IPS DF 6.9 (cell line): ENCODE measurements around the gene TIGD1.

ENCODE experiments used
- DNase-seq: peaks from one replicate; pipeline ENCODE4 v3.0.0-alpha.2; 2013; ENCODE audit warnings: low read depth, low spot score
- H3K27ac ChIP-seq: one replicate; pipeline ENCODE4 v1.5.1; 2013; ENCODE audit warnings: low read length, control low read depth
- H3K27me3 ChIP-seq: 2 replicates; pipeline ENCODE4 v1.6.1; 2013; ENCODE audit warnings: mild to moderate bottlenecking, low read length; ENCODE audit not compliant: control insufficient read depth, insufficient read depth
- H3K36me3 ChIP-seq: 2 replicates; pipeline ENCODE4 v1.6.1; 2013; ENCODE audit warnings: low read length; ENCODE audit not compliant: control insufficient read depth, insufficient read depth
- H3K4me1 ChIP-seq: 2 replicates; pipeline ENCODE4 v1.6.1; 2013; ENCODE audit warnings: low read length; ENCODE audit not compliant: control insufficient read depth, insufficient read depth
- H3K4me3 ChIP-seq: 2 replicates; pipeline ENCODE4 v1.5.1; 2013; ENCODE audit warnings: mild to moderate bottlenecking, low read length
- H3K9me3 ChIP-seq: 2 replicates; pipeline ENCODE4 v1.6.1; 2013; ENCODE audit warnings: low read length, inconsistent platforms; ENCODE audit not compliant: control insufficient read depth, insufficient read depth
- WGBS: extraction: QIAGEN DNeasy Blood & Tissue Kit; methylation state at CpG from one replicate; pipeline ENCODE4 v1.1.7; 2013; ENCODE audit warnings: mixed read lengths, missing lambda C conversion rate; ENCODE audit not compliant: insufficient read length, insufficient coverage; 5-methylcytosine and 5-hydroxymethylcytosine counted together

Gene TIGD1

GRCh38 chr2:232584238-232584637 is 33.9 kb upstream of the TIGD1 start:
- no CpG with 5 or more reads among the region's 6 CpGs for WGBS
- Histone ChIP-seq H3K4me1 (peaks cover 3% of the 10 kb centered on the region; the same call in 1 of the 2 replicates), H3K4me3 (no peak overlapping the region), H3K36me3 (0 out of 2 replicates have a peak, but pooled peaks cover 3% of the 10 kb centered on the region), H3K9me3 (no peaks in the 10 kb centered on the region), H3K27me3 (no peaks in the 10 kb centered on the region), H3K27ac (no peak overlapping the region)
- no peak for DNase-seq

- Histone ChIP-seq H3K27me3 (no peaks in the 10 kb centered on the region), H3K4me1 (no peaks in the 10 kb centered on the region), H3K4me3 (no peak overlapping the region), H3K9me3 (no peaks in the 10 kb centered on the region), H3K36me3 (peaks cover 3% of the 10 kb centered on the region; the same call in 1 of the 2 replicates), H3K27ac (no peak overlapping the region)
- DNase-seq: no peak
These were observed 31.4 kb upstream of the TIGD1 start for GRCh38 chr2:232581725-232582124.

- Histone ChIP-seq H3K27ac (no peak overlapping the region), H3K4me3 (no peak overlapping the region), H3K36me3 (peaks cover 3% of the 10 kb centered on the region; the same call in 1 of the 2 replicates), H3K4me1 (no peaks in the 10 kb centered on the region), H3K9me3 (no peaks in the 10 kb centered on the region), H3K27me3 (no peaks in the 10 kb centered on the region)
- whole genome bisulfite sequencing: no CpG with 5 or more reads among the region's 6 CpGs
- no peak for DNase-seq
These were observed 30.3 kb upstream of the TIGD1 start for GRCh38 chr2:232580648-232580981.

GRCh38 chr2:232578626-232579025 is 28.3 kb upstream of the TIGD1 start:
- H3K27ac ChIP-seq: no peak overlapping the region
- no peaks in the 10 kb centered on the region for H3K9me3 ChIP-seq
- H3K4me3 ChIP-seq: no peak overlapping the region
- no peaks in the 10 kb centered on the region for H3K4me1 ChIP-seq
- no peak for DNase-seq
- no CpG with 5 or more reads among the region's 2 CpGs for WGBS
- H3K36me3 ChIP-seq: peaks cover 6% of the 10 kb centered on the region; the same call in 1 of the 2 replicates
- no peaks in the 10 kb centered on the region for H3K27me3 ChIP-seq

GRCh38 chr2:232577841-232578240 is 27.5 kb upstream of the TIGD1 start:
- no peaks in the 10 kb centered on the region for H3K27me3 ChIP-seq
- no peak overlapping the region for H3K4me3 ChIP-seq
- no peak for DNase-seq
- no peaks in the 10 kb centered on the region for H3K4me1 ChIP-seq
- no peak overlapping the region for H3K27ac ChIP-seq
- no CpG with 5 or more reads among the region's 2 CpGs for WGBS
- peaks cover 6% of the 10 kb centered on the region; the same call in 1 of the 2 replicates for H3K36me3 ChIP-seq
- no peaks in the 10 kb centered on the region for H3K9me3 ChIP-seq

- DNase-seq: no peak
- Histone ChIP-seq H3K4me3 (no peak overlapping the region), H3K9me3 (no peaks in the 10 kb centered on the region), H3K4me1 (no peaks in the 10 kb centered on the region), H3K27ac (no peak overlapping the region), H3K36me3 (peaks cover 6% of the 10 kb centered on the region; the same call in 1 of the 2 replicates), H3K27me3 (no peaks in the 10 kb centered on the region)
- WGBS: no CpG with 5 or more reads among the region's 2 CpGs
These were observed 26.6 kb upstream of the TIGD1 start for GRCh38 chr2:232576995-232577394.

GRCh38 chr2:232575404-232575746 is 25.0 kb upstream of the TIGD1 start:
- H3K27ac ChIP-seq: no peak overlapping the region
- no CpG with 5 or more reads among the region's 1 CpG for WGBS
- peaks cover 5% of the 10 kb centered on the region; the same call in 1 of the 2 replicates for H3K36me3 ChIP-seq
- no peak for DNase-seq
- H3K4me3 ChIP-seq: no peak overlapping the region
- no peaks in the 10 kb centered on the region for H3K4me1 ChIP-seq
- no peaks in the 10 kb centered on the region for H3K27me3 ChIP-seq
- no peaks in the 10 kb centered on the region for H3K9me3 ChIP-seq

GRCh38 chr2:232574674-232575403 is 24.5 kb upstream of the TIGD1 start:
- H3K36me3 ChIP-seq: peaks cover 8% of the 10 kb centered on the region; the same call in 1 of the 2 replicates

GRCh38 chr2:232573771-232574435 is 23.5 kb upstream of the TIGD1 start:
- WGBS: no CpG with 5 or more reads among the region's 8 CpGs
- Histone ChIP-seq H3K36me3 (peaks cover 12% of the 10 kb centered on the region; the same call in 1 of the 2 replicates), H3K27me3 (no peaks in the 10 kb centered on the region), H3K27ac (no peak overlapping the region), H3K4me1 (no peaks in the 10 kb centered on the region), H3K9me3 (no peaks in the 10 kb centered on the region), H3K4me3 (no peak overlapping the region)
- DNase-seq: no peak

More at GRCh38 chr2:232574674-232575403, 24.5 kb upstream of the TIGD1 start:
- Histone ChIP-seq H3K9me3 (no peaks in the 10 kb centered on the region), H3K27ac (no peak overlapping the region), H3K4me1 (no peaks in the 10 kb centered on the region), H3K27me3 (no peaks in the 10 kb centered on the region), H3K4me3 (no peak overlapping the region)
- DNase-seq: no peak
- no CpG with 5 or more reads among the region's 5 CpGs for WGBS

- H3K27me3 ChIP-seq: no peaks in the 10 kb centered on the region
- peaks cover 15% of the 10 kb centered on the region; the same call in 1 of the 2 replicates for H3K36me3 ChIP-seq
- no peaks in the 10 kb centered on the region for H3K4me1 ChIP-seq
- H3K9me3 ChIP-seq: no peaks in the 10 kb centered on the region
- no peak overlapping the region for H3K27ac ChIP-seq
- no peak overlapping the region for H3K4me3 ChIP-seq
- DNase-seq: no peak
These were observed 22.7 kb upstream of the TIGD1 start for GRCh38 chr2:232573042-232573441.
